Measurements from ENCODE around the gene AKAP1. TPM values are rescaled to one million over a fixed set of nuclear protein-coding genes. Genes with fewer than 3 reads are reported as not detected.

The AKAP1 gene
- polyA plus RNA-seq, 2 of the 4 experiments (the other 2 are of a cell fraction), result 45.8 to 48.0 TPM

DNA sequence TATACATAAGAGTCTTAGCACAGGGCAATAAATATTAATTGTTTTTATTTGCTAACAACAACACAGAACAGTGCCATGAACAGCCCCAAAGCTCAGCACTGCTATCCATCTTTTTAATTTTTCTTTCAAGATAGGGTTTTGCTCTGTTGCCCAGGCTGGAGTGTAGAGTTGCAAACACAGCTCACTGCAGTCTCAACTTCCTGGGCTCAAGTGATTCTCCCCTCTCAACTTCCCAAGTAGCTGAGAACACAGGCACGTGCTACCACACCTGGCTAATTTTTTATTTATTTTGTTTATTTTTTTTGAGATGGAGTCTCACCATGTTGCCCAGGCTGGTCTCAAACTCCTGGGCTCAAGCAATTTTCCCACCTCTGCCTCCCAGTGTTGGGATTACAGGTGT, 47.6 kb upstream of the AKAP1 start:
- Histone ChIP-seq H3K4me2 (no peak overlapping the region), H3K27ac (no peak overlapping the region), H3K9me3 (no peaks in the 10 kb centered on the region), H3K4me3 (no peak overlapping the region), H3K4me1 (peaks cover 5% of the 10 kb centered on the region; the same call in 1 of the 3 replicates)
- CTCF ChIA-PET, result no interaction called here
- no peak for ATAC-seq
- FAIRE-seq, result no peak
- POLR2A ChIA-PET, result no interaction called here
- no peak for TF ChIP-seq RNF2 (IDR thresholded peaks at IDR 0.05; ENCODE audit: borderline replicate concordance, low read depth)
- no peak for TF ChIP-seq MYC (IDR thresholded peaks at IDR 0.05; ENCODE audit: borderline replicate concordance, low read length)
- no peak for TF ChIP-seq KDM5A (IDR thresholded peaks at IDR 0.05)
- TF ChIP-seq JUN (IDR thresholded peaks at IDR 0.05), result no peak
- TF ChIP-seq ZNF302 (CRISPR knock-in tag; IDR thresholded peaks at IDR 0.05), result no peak
- no peak for TF ChIP-seq CBX8 (IDR thresholded peaks at IDR 0.05)
- TF ChIP-seq, protein P1, sequence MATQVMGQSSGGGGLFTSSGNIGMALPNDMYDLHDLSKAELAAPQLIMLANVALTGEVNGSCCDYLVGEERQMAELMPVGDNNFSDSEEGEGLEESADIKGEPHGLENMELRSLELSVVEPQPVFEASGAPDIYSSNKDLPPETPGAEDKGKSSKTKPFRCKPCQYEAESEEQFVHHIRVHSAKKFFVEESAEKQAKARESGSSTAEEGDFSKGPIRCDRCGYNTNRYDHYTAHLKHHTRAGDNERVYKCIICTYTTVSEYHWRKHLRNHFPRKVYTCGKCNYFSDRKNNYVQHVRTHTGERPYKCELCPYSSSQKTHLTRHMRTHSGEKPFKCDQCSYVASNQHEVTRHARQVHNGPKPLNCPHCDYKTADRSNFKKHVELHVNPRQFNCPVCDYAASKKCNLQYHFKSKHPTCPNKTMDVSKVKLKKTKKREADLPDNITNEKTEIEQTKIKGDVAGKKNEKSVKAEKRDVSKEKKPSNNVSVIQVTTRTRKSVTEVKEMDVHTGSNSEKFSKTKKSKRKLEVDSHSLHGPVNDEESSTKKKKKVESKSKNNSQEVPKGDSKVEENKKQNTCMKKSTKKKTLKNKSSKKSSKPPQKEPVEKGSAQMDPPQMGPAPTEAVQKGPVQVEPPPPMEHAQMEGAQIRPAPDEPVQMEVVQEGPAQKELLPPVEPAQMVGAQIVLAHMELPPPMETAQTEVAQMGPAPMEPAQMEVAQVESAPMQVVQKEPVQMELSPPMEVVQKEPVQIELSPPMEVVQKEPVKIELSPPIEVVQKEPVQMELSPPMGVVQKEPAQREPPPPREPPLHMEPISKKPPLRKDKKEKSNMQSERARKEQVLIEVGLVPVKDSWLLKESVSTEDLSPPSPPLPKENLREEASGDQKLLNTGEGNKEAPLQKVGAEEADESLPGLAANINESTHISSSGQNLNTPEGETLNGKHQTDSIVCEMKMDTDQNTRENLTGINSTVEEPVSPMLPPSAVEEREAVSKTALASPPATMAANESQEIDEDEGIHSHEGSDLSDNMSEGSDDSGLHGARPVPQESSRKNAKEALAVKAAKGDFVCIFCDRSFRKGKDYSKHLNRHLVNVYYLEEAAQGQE (IDR thresholded peaks at IDR 0.05), result no peak
- no peak for TF ChIP-seq HEYL (CRISPR knock-in tag; IDR thresholded peaks at IDR 0.05)
- TF ChIP-seq, protein P2, sequence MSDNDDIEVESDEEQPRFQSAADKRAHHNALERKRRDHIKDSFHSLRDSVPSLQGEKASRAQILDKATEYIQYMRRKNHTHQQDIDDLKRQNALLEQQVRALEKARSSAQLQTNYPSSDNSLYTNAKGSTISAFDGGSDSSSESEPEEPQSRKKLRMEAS (IDR thresholded peaks at IDR 0.05), result no peak
- no peak for TF ChIP-seq TP53 (CRISPR knock-in tag; IDR thresholded peaks at IDR 0.05)
- TF ChIP-seq GATA3 (IDR thresholded peaks at IDR 0.05; ENCODE audit: borderline replicate concordance), result no peak
- DNase-seq (ENCODE audit: low read depth in 1 of 2, low spot score in 1 of 2), result no peak
- WGBS (ENCODE audit: missing lambda C conversion rate), result 44% methylated on average over 1 of the region's 1 CpG

DNA sequence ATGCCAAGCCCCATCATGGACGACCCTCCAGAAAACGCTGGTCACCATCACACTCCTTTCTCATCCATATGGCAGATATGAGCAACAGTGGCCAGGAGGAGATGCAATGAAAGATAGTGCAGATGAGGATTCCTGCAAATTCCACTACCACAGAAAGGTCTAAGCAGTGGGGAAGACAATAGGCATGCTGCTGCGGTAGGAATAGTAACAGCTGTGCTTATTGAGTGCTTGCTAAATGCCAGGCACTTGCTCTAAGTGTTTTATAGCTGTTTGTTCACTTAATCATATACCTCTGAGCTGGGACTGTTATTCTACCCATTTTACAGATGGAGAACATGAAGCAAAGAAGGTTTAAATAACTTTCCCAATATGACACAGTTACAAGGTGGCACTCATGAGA, 46.6 kb upstream of the AKAP1 start:
- ATAC-seq, result no peak
- no peak for DNase-seq (ENCODE audit: low read depth in 1 of 2, low spot score in 1 of 2)
- no peak overlapping the region for H3K4me2 ChIP-seq
- no peak for TF ChIP-seq RFX5 (IDR thresholded peaks at IDR 0.05)
- no peak for TF ChIP-seq FOSB (CRISPR knock-in tag; IDR thresholded peaks at IDR 0.05)
- no peak for TF ChIP-seq PHF8 (IDR thresholded peaks at IDR 0.05; ENCODE audit: borderline replicate concordance, low read depth)
- FAIRE-seq, result no peak
- H3K4me3 ChIP-seq, result no peak overlapping the region
- no peak overlapping the region for H3K27ac ChIP-seq
- ChIA-PET POLR2A (no interaction called here), CTCF (interaction anchor here (0.6 kb wide), 1 partner anchor 41 kb away, joined by 3 read pairs; no protein-coding TSS in a partner anchor)
- no peaks in the 10 kb centered on the region for H3K9me3 ChIP-seq
- peaks cover 5% of the 10 kb centered on the region; the same call in 1 of the 3 replicates for H3K4me1 ChIP-seq
- 5% methylated on average over 3 of the region's 3 CpGs for WGBS (ENCODE audit: missing lambda C conversion rate)

DNA sequence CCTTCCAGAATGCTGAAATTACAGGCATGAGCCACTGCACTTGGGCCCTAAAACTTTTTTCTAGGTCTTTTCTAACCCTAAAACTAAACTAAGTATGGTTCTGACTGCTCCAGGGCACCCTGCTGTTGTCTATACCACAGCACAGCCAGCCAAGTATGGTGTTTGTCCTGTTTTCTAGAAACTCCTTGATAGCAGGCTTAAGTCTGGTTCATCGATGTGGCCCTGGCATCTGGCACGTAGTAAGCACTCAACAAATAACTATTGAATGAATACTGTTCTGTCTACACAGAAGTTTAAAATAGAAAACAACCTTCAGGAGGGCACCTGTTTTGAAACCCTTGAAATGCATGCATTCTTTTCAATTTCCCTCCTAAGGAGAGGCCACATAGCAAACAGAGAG, 44.5 kb upstream of the AKAP1 start:
- ChIA-PET CTCF (interaction anchor here (0.9 to 1.5 kb wide), 4 partner anchors 10 to 51 kb away, joined by 3 to 8 read pairs (median 3); no protein-coding TSS in a partner anchor), POLR2A (no interaction called here)
- WGBS (ENCODE audit: missing lambda C conversion rate), result 22% methylated on average over 2 of the region's 2 CpGs
- ATAC-seq, result no peak
- H3K4me1 ChIP-seq, result peaks cover 5% of the 10 kb centered on the region; the same call in 1 of the 3 replicates
- FAIRE-seq, result peak; percentile 7
- H3K4me2 ChIP-seq, result no peak overlapping the region
- no peak for DNase-seq (ENCODE audit: low read depth in 1 of 2, low spot score in 1 of 2)
- H3K4me3 ChIP-seq, result no peak overlapping the region
- H3K9me3 ChIP-seq, result no peaks in the 10 kb centered on the region
- TF ChIP-seq MAFK (IDR thresholded peaks at IDR 0.05; ENCODE audit: partially characterized antibody) (no peak), HOXB13 (CRISPR knock-in tag; IDR thresholded peaks at IDR 0.05; ENCODE audit: low read depth) (no peak), ESRRA (IDR thresholded peaks at IDR 0.05; ENCODE audit: borderline replicate concordance, low read length) (no peak), HOXB5 (CRISPR knock-in tag; IDR thresholded peaks at IDR 0.05) (no peak), GATA3 (IDR thresholded peaks at IDR 0.05; ENCODE audit: borderline replicate concordance) (no peak), EHF (CRISPR knock-in tag; IDR thresholded peaks at IDR 0.05) (no peak), ZC3H11A (IDR thresholded peaks at IDR 0.05) (no peak)
- TF ChIP-seq, protein P2 (IDR thresholded peaks at IDR 0.05), result no peak
- TF ChIP-seq, protein P3, sequence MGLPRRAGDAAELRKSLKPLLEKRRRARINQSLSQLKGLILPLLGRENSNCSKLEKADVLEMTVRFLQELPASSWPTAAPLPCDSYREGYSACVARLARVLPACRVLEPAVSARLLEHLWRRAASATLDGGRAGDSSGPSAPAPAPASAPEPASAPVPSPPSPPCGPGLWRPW (IDR thresholded peaks at IDR 0.05), result no peak
- TF ChIP-seq, protein P4, sequence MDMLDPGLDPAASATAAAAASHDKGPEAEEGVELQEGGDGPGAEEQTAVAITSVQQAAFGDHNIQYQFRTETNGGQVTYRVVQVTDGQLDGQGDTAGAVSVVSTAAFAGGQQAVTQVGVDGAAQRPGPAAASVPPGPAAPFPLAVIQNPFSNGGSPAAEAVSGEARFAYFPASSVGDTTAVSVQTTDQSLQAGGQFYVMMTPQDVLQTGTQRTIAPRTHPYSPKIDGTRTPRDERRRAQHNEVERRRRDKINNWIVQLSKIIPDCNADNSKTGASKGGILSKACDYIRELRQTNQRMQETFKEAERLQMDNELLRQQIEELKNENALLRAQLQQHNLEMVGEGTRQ (IDR thresholded peaks at IDR 0.05), result no peak
- H3K27ac ChIP-seq, result no peak overlapping the region
